Measurements from ENCODE around the gene ACY1. TPM values are rescaled to one million over a fixed set of nuclear protein-coding genes. Genes with fewer than 3 reads are reported as not detected.
"Not testable (repeated sequence)": the region's sequence is repeated elsewhere in the genome, so short reads cannot be mapped to it uniquely, and the experiment has no call there.

Gene ACY1
- total RNA-seq, 4 donors from 2014 or later, result 165 to 426 (median 250) TPM

- in situ Hi-C loops (cut with MboI; ENCODE audit: low pct_ligation_motif_present in 1 of 4, low pct_unique_long_range_greater_than_20kb in 1 of 4, low sequenced_read_pairs in 3 of 4) (no loop called here), intact Hi-C loops (cut with DNase I; ENCODE audit: low total_unique reads) (no loop called here)
- H3K27me3 ChIP-seq, result no peaks in the 10 kb centered on the region
- no peak overlapping the region for H3K27ac ChIP-seq
- H3K4me1 ChIP-seq, result peaks cover 0 to 5% (median 0%) of the 10 kb centered on the region in 4 donors
- H3K4me3 ChIP-seq, result no peak overlapping the region
- TF ChIP-seq CTCF (IDR thresholded peaks at IDR 0.05), result no peak
- no peak for TF ChIP-seq POLR2A (IDR thresholded peaks at IDR 0.05)
- TF ChIP-seq POLR2AphosphoS5 (IDR thresholded peaks at IDR 0.05), result no peak
- TF ChIP-seq EP300 (IDR thresholded peaks at IDR 0.05; ENCODE audit: low read depth), result no peak
- 80 to 90% methylated on average over 3 to 10 of the region's 10 CpGs for WGBS, 2 donors (ENCODE audit: low coverage in 1 of 2)
- H3K36me3 ChIP-seq, result no peaks in the 10 kb centered on the region
- no peak for DNase-seq
- no peaks in the 10 kb centered on the region for H3K9me3 ChIP-seq
These were observed 48.6 kb downstream of the ACY1 start for GRCh38 chr3:52031896-52032295.

- H3K27me3 ChIP-seq, result no peaks in the 10 kb centered on the region
- H3K27ac ChIP-seq, result no peak overlapping the region
- in situ Hi-C loops (cut with MboI; ENCODE audit: low pct_ligation_motif_present in 1 of 4, low pct_unique_long_range_greater_than_20kb in 1 of 4, low sequenced_read_pairs in 3 of 4) (no loop called here), intact Hi-C loops (cut with DNase I; ENCODE audit: low total_unique reads) (no loop called here)
- TF ChIP-seq EP300 (IDR thresholded peaks at IDR 0.05; ENCODE audit: low read depth) (no peak), CTCF (IDR thresholded peaks at IDR 0.05) (no peak), POLR2AphosphoS5 (IDR thresholded peaks at IDR 0.05) (no peak), POLR2A (IDR thresholded peaks at IDR 0.05) (no peak)
- H3K9me3 ChIP-seq, result no peaks in the 10 kb centered on the region
- peaks cover 0 to 5% (median 0%) of the 10 kb centered on the region in 4 donors for H3K4me1 ChIP-seq
- 83% methylated on average over 11 of the region's 11 CpGs; no CpG with 5 or more reads in 1 of the 2 donors for WGBS, 2 donors (ENCODE audit: low coverage in 1 of 2)
- no peak overlapping the region for H3K4me3 ChIP-seq
- H3K36me3 ChIP-seq, result no peaks in the 10 kb centered on the region
- no peak for DNase-seq
These were observed 49.5 kb downstream of the ACY1 start for GRCh38 chr3:52032702-52033408.

GRCh38 chr3:52033748-52034147, 50.4 kb downstream of the ACY1 start:
- DNase-seq; H3K4me3 ChIP-seq; H3K4me1 ChIP-seq; intact Hi-C loops (cut with DNase I; ENCODE audit: low total_unique reads); H3K36me3 ChIP-seq; H3K27ac ChIP-seq; H3K9me3 ChIP-seq; H3K27me3 ChIP-seq; in situ Hi-C loops (cut with MboI; ENCODE audit: low pct_ligation_motif_present in 1 of 4, low pct_unique_long_range_greater_than_20kb in 1 of 4, low sequenced_read_pairs in 3 of 4): not testable (repeated sequence)
- WGBS, 2 donors (ENCODE audit: low coverage in 1 of 2), result 58% methylated on average over 5 to 6 of the region's 6 CpGs

- Histone ChIP-seq H3K27ac (no peak overlapping the region), H3K4me1 (peaks cover 0 to 5% (median 0%) of the 10 kb centered on the region in 4 donors), H3K9me3 (no peaks in the 10 kb centered on the region), H3K4me3 (no peak overlapping the region), H3K27me3 (no peaks in the 10 kb centered on the region), H3K36me3 (no peaks in the 10 kb centered on the region)
- no peak for DNase-seq
- in situ Hi-C loops (cut with MboI; ENCODE audit: low pct_ligation_motif_present in 1 of 4, low pct_unique_long_range_greater_than_20kb in 1 of 4, low sequenced_read_pairs in 3 of 4) (no loop called here), intact Hi-C loops (cut with DNase I; ENCODE audit: low total_unique reads) (no loop called here)
- WGBS, 2 donors (ENCODE audit: low coverage in 1 of 2), result 82% methylated on average over 5 of the region's 5 CpGs; no CpG with 5 or more reads in 1 of the 2 donors
- TF ChIP-seq POLR2AphosphoS5 (IDR thresholded peaks at IDR 0.05) (no peak), CTCF (IDR thresholded peaks at IDR 0.05) (no peak), POLR2A (IDR thresholded peaks at IDR 0.05) (no peak), EP300 (IDR thresholded peaks at IDR 0.05; ENCODE audit: low read depth) (no peak)
These were observed 50.9 kb downstream of the ACY1 start for GRCh38 chr3:52034212-52034611.

GRCh38 chr3:52034651-52035050, 51.3 kb downstream of the ACY1 start:
- H3K27me3 ChIP-seq, result no peaks in the 10 kb centered on the region
- no peak overlapping the region for H3K27ac ChIP-seq
- in situ Hi-C loops (cut with MboI; ENCODE audit: low pct_ligation_motif_present in 1 of 4, low pct_unique_long_range_greater_than_20kb in 1 of 4, low sequenced_read_pairs in 3 of 4), result no loop called here
- H3K9me3 ChIP-seq, result no peaks in the 10 kb centered on the region
- H3K4me1 ChIP-seq, result peaks cover 0 to 5% (median 0%) of the 10 kb centered on the region in 4 donors
- no peak overlapping the region for H3K4me3 ChIP-seq
- TF ChIP-seq EP300 (IDR thresholded peaks at IDR 0.05; ENCODE audit: low read depth) (no peak), POLR2AphosphoS5 (IDR thresholded peaks at IDR 0.05) (no peak), CTCF (IDR thresholded peaks at IDR 0.05) (no peak)
- H3K36me3 ChIP-seq, result no peaks in the 10 kb centered on the region
- DNase-seq, result no peak
- WGBS, 2 donors (ENCODE audit: low coverage in 1 of 2), result 94% methylated on average over 3 of the region's 3 CpGs; no CpG with 5 or more reads in 1 of the 2 donors
- intact Hi-C loops (cut with DNase I; ENCODE audit: low total_unique reads), result no loop called here
